ENCODE results near the gene TROAP. TPM values are rescaled to one million over a fixed set of nuclear protein-coding genes. Genes with fewer than 3 reads are reported as not detected.

TROAP gene
- polyA plus RNA-seq, 2 donors: 14.0 to 23.6 TPM

- Histone ChIP-seq H3K4me3 (ENCODE audit: low read depth in 1 of 2, low read length in 2 of 2) (no peak overlapping the region), H3K27me3 (ENCODE audit: control insufficient read depth in 1 of 2, insufficient read depth in 2 of 2, low read length in 2 of 2) (no peaks in the 10 kb centered on the region), H3K9me3 (ENCODE audit: control insufficient read depth in 2 of 2, insufficient read depth in 1 of 2, low read depth in 1 of 2, low read length in 1 of 2) (no peaks in the 10 kb centered on the region), H3K27ac (ENCODE audit: low read depth in 2 of 2, low read length in 1 of 2) (no peak overlapping the region), H3K4me1 (ENCODE audit: control insufficient read depth in 2 of 2, insufficient read depth in 2 of 2, low read length in 1 of 2) (no peaks in the 10 kb centered on the region), H3K36me3 (ENCODE audit: control insufficient read depth in 2 of 2, insufficient read depth in 2 of 2, low read length in 1 of 2) (no peaks in the 10 kb centered on the region)
- 12 to 13% methylated on average over 7 of the region's 7 CpGs for WGBS, 2 donors
Measured at GRCh38 chr12:49358483-49359141, 35.6 kb downstream of the TROAP start.

GRCh38 chr12:49359671-49360070 lies 36.6 kb downstream of the TROAP start:
- Histone ChIP-seq H3K27ac (ENCODE audit: low read depth in 2 of 2, low read length in 1 of 2) (no peak overlapping the region), H3K27me3 (ENCODE audit: control insufficient read depth in 1 of 2, insufficient read depth in 2 of 2, low read length in 2 of 2) (no peaks in the 10 kb centered on the region), H3K9me3 (ENCODE audit: control insufficient read depth in 2 of 2, insufficient read depth in 1 of 2, low read depth in 1 of 2, low read length in 1 of 2) (no peaks in the 10 kb centered on the region), H3K36me3 (ENCODE audit: control insufficient read depth in 2 of 2, insufficient read depth in 2 of 2, low read length in 1 of 2) (no peaks in the 10 kb centered on the region), H3K4me3 (ENCODE audit: low read depth in 1 of 2, low read length in 2 of 2) (no peak overlapping the region), H3K4me1 (ENCODE audit: control insufficient read depth in 2 of 2, insufficient read depth in 2 of 2, low read length in 1 of 2) (no peaks in the 10 kb centered on the region)
- WGBS, 2 donors: 66 to 69% methylated on average over 7 of the region's 7 CpGs

GRCh38 chr12:49362077-49362476 lies 39.0 kb downstream of the TROAP start:
- Histone ChIP-seq H3K27me3 (ENCODE audit: control insufficient read depth in 1 of 2, insufficient read depth in 2 of 2, low read length in 2 of 2) (no peaks in the 10 kb centered on the region), H3K4me1 (ENCODE audit: control insufficient read depth in 2 of 2, insufficient read depth in 2 of 2, low read length in 1 of 2) (no peaks in the 10 kb centered on the region), H3K36me3 (ENCODE audit: control insufficient read depth in 2 of 2, insufficient read depth in 2 of 2, low read length in 1 of 2) (no peaks in the 10 kb centered on the region), H3K9me3 (ENCODE audit: control insufficient read depth in 2 of 2, insufficient read depth in 1 of 2, low read depth in 1 of 2, low read length in 1 of 2) (no peaks in the 10 kb centered on the region), H3K4me3 (ENCODE audit: low read depth in 1 of 2, low read length in 2 of 2) (no peak overlapping the region), H3K27ac (ENCODE audit: low read depth in 2 of 2, low read length in 1 of 2) (no peak overlapping the region)
- WGBS, 2 donors: 92 to 100% methylated on average over 1 of the region's 1 CpG

GRCh38 chr12:49364989-49365388 lies 41.9 kb downstream of the TROAP start:
- H3K27me3 ChIP-seq (ENCODE audit: control insufficient read depth in 1 of 2, insufficient read depth in 2 of 2, low read length in 2 of 2): no peaks in the 10 kb centered on the region
- no peaks in the 10 kb centered on the region for H3K9me3 ChIP-seq (ENCODE audit: control insufficient read depth in 2 of 2, insufficient read depth in 1 of 2, low read depth in 1 of 2, low read length in 1 of 2)
- no peaks in the 10 kb centered on the region for H3K4me1 ChIP-seq (ENCODE audit: control insufficient read depth in 2 of 2, insufficient read depth in 2 of 2, low read length in 1 of 2)
- 84 to 91% methylated on average over 1 of the region's 1 CpG for WGBS, 2 donors
- no peak overlapping the region for H3K4me3 ChIP-seq (ENCODE audit: low read depth in 1 of 2, low read length in 2 of 2)
- H3K36me3 ChIP-seq (ENCODE audit: control insufficient read depth in 2 of 2, insufficient read depth in 2 of 2, low read length in 1 of 2): no peaks in the 10 kb centered on the region
- H3K27ac ChIP-seq (ENCODE audit: low read depth in 2 of 2, low read length in 1 of 2): no peak overlapping the region

GRCh38 chr12:49365542-49365941 lies 42.5 kb downstream of the TROAP start:
- 74% methylated on average over 5 of the region's 5 CpGs for WGBS, 2 donors
- Histone ChIP-seq H3K36me3 (ENCODE audit: control insufficient read depth in 2 of 2, insufficient read depth in 2 of 2, low read length in 1 of 2) (no peaks in the 10 kb centered on the region), H3K27me3 (ENCODE audit: control insufficient read depth in 1 of 2, insufficient read depth in 2 of 2, low read length in 2 of 2) (no peaks in the 10 kb centered on the region), H3K27ac (ENCODE audit: low read depth in 2 of 2, low read length in 1 of 2) (no peak overlapping the region), H3K4me1 (ENCODE audit: control insufficient read depth in 2 of 2, insufficient read depth in 2 of 2, low read length in 1 of 2) (peaks cover 0 to under 1% of the 10 kb centered on the region in 2 donors), H3K4me3 (ENCODE audit: low read depth in 1 of 2, low read length in 2 of 2) (no peak overlapping the region), H3K9me3 (ENCODE audit: control insufficient read depth in 2 of 2, insufficient read depth in 1 of 2, low read depth in 1 of 2, low read length in 1 of 2) (no peaks in the 10 kb centered on the region)

- Histone ChIP-seq H3K27me3 (ENCODE audit: control insufficient read depth in 1 of 2, insufficient read depth in 2 of 2, low read length in 2 of 2) (no peaks in the 10 kb centered on the region), H3K4me1 (ENCODE audit: control insufficient read depth in 2 of 2, insufficient read depth in 2 of 2, low read length in 1 of 2) (peaks cover 0 to 2% of the 10 kb centered on the region in 2 donors), H3K4me3 (ENCODE audit: low read depth in 1 of 2, low read length in 2 of 2) (peak overlapping the region; percentile 68 to 91), H3K27ac (ENCODE audit: low read depth in 2 of 2, low read length in 1 of 2) (peak overlapping the region; percentile 91 to 93), H3K9me3 (ENCODE audit: control insufficient read depth in 2 of 2, insufficient read depth in 1 of 2, low read depth in 1 of 2, low read length in 1 of 2) (no peaks in the 10 kb centered on the region), H3K36me3 (ENCODE audit: control insufficient read depth in 2 of 2, insufficient read depth in 2 of 2, low read length in 1 of 2) (no peaks in the 10 kb centered on the region)
- WGBS, 2 donors: 11 to 13% methylated on average over 38 of the region's 38 CpGs
Measured at GRCh38 chr12:49366096-49366651, 43.1 kb downstream of the TROAP start.

GRCh38 chr12:49366652-49367380 lies 43.8 kb downstream of the TROAP start:
- Histone ChIP-seq H3K36me3 (ENCODE audit: control insufficient read depth in 2 of 2, insufficient read depth in 2 of 2, low read length in 1 of 2) (no peaks in the 10 kb centered on the region), H3K4me3 (ENCODE audit: low read depth in 1 of 2, low read length in 2 of 2) (peak overlapping the region; percentile 68 to 91), H3K4me1 (ENCODE audit: control insufficient read depth in 2 of 2, insufficient read depth in 2 of 2, low read length in 1 of 2) (peaks cover 0 to 2% of the 10 kb centered on the region in 2 donors), H3K27ac (ENCODE audit: low read depth in 2 of 2, low read length in 1 of 2) (peak overlapping the region; percentile 91 to 93), H3K9me3 (ENCODE audit: control insufficient read depth in 2 of 2, insufficient read depth in 1 of 2, low read depth in 1 of 2, low read length in 1 of 2) (no peaks in the 10 kb centered on the region), H3K27me3 (ENCODE audit: control insufficient read depth in 1 of 2, insufficient read depth in 2 of 2, low read length in 2 of 2) (no peaks in the 10 kb centered on the region)
- 0% methylated on average over 71 to 97 of the region's 97 CpGs for WGBS, 2 donors

- H3K27me3 ChIP-seq (ENCODE audit: control insufficient read depth in 1 of 2, insufficient read depth in 2 of 2, low read length in 2 of 2): no peaks in the 10 kb centered on the region
- H3K4me3 ChIP-seq (ENCODE audit: low read depth in 1 of 2, low read length in 2 of 2): peak within 1 kb of the TSS; percentile 68 to 91
- no peaks in the 10 kb centered on the region for H3K9me3 ChIP-seq (ENCODE audit: control insufficient read depth in 2 of 2, insufficient read depth in 1 of 2, low read depth in 1 of 2, low read length in 1 of 2)
- 1 to 2% methylated on average over 46 to 52 of the region's 52 CpGs for WGBS, 2 donors
- H3K27ac ChIP-seq (ENCODE audit: low read depth in 2 of 2, low read length in 1 of 2): peak within 1 kb of the TSS; percentile 91 to 93
- no peaks in the 10 kb centered on the region for H3K36me3 ChIP-seq (ENCODE audit: control insufficient read depth in 2 of 2, insufficient read depth in 2 of 2, low read length in 1 of 2)
- H3K4me1 ChIP-seq (ENCODE audit: control insufficient read depth in 2 of 2, insufficient read depth in 2 of 2, low read length in 1 of 2): peaks cover 0 to 2% of the 10 kb centered on the region in 2 donors
Measured at GRCh38 chr12:49367381-49368239, 44.6 kb downstream of the TROAP start, which contains the start of gene SPATS2. SPATS2 (plus strand) TSS chr12:49367462; CDS start chr12:49461013, 93,551 bp downstream.

- Histone ChIP-seq H3K4me1 (ENCODE audit: control insufficient read depth in 2 of 2, insufficient read depth in 2 of 2, low read length in 1 of 2) (peaks cover 0 to 2% of the 10 kb centered on the region in 2 donors), H3K36me3 (ENCODE audit: control insufficient read depth in 2 of 2, insufficient read depth in 2 of 2, low read length in 1 of 2) (no peaks in the 10 kb centered on the region), H3K4me3 (ENCODE audit: low read depth in 1 of 2, low read length in 2 of 2) (peak overlapping the region in 1 of 2 donors; percentile 68), H3K27ac (ENCODE audit: low read depth in 2 of 2, low read length in 1 of 2) (no peak overlapping the region), H3K9me3 (ENCODE audit: control insufficient read depth in 2 of 2, insufficient read depth in 1 of 2, low read depth in 1 of 2, low read length in 1 of 2) (no peaks in the 10 kb centered on the region), H3K27me3 (ENCODE audit: control insufficient read depth in 1 of 2, insufficient read depth in 2 of 2, low read length in 2 of 2) (no peaks in the 10 kb centered on the region)
- 23 to 24% methylated on average over 3 of the region's 3 CpGs for WGBS, 2 donors
Measured at GRCh38 chr12:49368240-49368600, 45.2 kb downstream of the TROAP start.
